H4 (cell line): ENCODE data around the gene TBC1D22A. TPM values are rescaled to one million over a fixed set of nuclear protein-coding genes. Genes with fewer than 3 reads are reported as not detected.
A peak's percentile ranks its signal among the peaks of the same experiment; 100 is the strongest.

ENCODE experiments used
- DNase-seq: peaks from one replicate; pipeline ENCODE4 v3.0.0-alpha.2; 2015; ENCODE audit warnings: low spot score
- total RNA-seq: library from RNA; depleted of rRNA; stranded (reverse); fragments of >200 nt; shearing (Covaris generic); gene quantifications from 2 replicates; pipeline ENCODE4 v1.2.3, GENCODE V29; 2014

TBC1D22A gene
- total RNA-seq, 1 experiment from 2014 or later: 8.6 TPM

DNA sequence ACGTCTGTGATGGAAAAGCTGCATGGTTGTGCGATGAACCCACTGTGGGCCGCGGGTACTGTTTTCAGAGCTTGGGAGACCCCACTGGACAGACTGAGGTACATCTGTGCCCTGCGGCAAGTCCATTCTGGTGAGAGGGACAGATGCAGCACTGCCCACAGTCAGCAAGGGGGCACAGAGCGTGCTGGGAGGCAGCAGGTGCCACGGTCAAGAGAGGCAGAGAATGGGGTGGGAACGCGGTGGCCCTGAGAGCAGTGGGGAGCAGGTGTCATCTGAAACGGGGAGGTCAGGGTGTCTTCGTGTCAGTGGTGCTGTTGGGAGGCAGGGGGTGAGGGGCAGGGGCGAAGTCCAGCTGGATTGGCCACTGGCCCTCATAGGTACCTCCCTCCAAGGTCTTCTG lies 32.0 kb downstream of the TBC1D22A start:
- DNase-seq: no peak

DNA sequence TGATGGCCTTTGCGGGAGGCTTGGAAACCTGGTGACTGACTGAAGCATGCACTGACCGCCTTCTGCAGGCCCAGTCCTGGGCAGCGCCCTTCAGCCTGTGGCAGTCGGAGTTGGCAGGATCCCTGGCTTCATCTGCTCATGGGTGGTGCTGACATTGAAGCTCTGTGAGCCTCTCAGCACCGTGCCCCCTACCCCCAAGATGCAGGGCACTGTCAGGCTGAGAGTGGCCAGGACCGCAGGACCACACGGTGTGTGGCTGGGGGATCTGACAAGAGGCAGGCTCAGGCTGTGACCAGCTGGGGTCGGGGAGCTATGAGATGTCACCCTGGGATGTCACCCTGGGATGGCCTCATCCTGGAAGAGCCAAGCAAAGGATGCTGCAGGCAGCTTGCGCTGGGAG lies 32.7 kb downstream of the TBC1D22A start:
- no peak for DNase-seq

DNA sequence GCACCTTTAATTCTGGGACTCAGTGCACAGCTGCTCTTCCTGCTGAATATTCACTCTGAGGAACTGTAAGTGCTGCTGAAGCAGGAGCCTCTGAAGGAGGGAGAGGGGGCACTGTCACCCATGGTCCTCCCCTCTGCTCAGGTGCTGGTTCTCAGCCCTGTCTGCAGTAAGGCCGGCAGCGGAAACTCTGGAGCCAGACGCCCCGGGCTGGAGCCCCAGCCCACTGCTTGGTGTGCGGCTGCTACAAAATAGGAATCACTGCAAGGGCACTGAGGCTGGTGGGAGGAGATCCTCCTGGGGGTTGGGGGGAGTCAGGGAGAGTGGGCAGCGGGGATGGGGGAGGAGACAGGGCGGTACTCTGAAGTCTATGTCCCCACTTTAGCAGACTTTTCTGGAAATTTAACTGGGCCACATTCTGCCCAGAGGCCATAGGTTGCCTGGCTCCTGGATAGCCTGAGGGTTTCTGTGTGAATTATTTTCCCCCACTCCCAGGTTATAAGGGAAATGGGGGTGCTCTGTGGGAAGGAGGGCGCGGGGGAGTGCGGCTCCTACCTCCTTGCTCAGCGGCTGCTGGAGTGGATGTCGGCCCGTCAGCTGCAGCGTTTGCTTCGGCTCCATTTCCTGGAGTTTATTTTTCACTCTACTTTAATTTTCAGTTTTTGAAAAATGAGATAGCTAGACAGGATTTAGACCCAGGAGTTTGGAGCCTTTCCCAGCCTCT lies 33.6 kb downstream of the TBC1D22A start:
- DNase-seq: no peak

DNA sequence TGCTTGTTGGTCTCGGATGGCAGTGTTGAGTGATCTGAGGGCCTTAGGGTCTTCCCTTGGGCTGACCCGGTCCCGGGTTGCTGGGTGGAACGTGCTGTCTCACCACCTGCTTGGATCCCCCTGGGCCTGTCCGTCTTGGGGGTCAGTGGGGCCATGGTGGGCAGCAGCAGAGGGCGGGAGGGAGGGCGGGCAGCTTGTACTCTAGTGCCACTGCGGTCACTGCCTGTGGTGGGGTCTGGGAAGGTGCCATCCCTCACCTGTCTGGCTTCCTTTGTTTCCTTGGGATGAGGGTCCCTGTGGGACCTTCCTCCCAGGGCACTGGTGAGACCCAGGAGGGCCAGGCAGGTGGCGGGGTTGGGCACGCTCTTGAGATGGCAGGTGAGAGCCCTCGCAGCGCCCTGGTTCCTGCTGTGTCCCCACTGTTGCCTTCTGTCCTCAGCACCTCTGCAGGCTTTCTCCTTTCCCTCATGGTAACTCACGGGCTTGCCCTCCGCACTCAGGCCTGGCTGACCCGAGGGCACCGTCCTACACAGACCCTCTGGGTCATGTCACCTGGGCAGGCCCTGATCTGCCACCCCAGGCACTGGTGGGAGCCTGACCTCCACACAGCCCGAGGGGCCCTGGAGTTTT lies 34.2 kb downstream of the TBC1D22A start:
- no peak for DNase-seq

DNA sequence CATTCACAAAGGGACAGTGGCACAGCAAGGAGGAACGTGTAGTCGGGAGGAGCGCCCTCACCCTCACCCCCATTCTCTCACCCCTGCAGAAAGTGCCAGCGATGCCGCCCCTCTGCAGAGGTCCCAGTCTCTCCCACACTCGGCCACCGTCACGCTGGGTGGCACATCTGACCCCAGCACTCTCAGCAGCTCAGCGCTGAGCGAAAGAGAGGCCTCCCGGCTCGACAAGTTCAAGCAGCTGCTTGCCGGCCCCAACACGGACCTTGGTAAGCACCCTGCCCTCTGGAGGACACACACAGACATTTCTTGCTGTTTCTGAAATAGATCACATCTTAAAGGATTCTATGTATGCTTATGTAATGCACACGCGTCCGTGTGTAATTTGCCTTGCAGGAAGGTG lies 34.9 kb downstream of the TBC1D22A start:
- DNase-seq: no peak

DNA sequence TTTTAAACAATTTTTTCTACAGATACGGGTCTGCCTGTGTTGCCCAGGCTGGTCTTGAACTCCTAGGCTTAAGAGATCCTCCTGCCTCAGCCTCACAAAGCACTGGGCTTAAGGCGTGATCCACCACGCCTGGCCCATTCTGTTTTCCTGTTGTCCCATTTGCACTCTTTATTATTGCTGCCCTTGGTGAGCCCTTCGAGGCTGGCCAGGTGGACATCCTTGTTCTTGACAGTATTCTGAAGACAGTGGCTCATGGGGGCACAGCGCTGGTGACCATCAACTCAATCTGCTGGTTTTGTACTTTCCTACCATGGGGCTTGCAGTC lies 35.6 kb downstream of the TBC1D22A start:
- DNase-seq: no peak

DNA sequence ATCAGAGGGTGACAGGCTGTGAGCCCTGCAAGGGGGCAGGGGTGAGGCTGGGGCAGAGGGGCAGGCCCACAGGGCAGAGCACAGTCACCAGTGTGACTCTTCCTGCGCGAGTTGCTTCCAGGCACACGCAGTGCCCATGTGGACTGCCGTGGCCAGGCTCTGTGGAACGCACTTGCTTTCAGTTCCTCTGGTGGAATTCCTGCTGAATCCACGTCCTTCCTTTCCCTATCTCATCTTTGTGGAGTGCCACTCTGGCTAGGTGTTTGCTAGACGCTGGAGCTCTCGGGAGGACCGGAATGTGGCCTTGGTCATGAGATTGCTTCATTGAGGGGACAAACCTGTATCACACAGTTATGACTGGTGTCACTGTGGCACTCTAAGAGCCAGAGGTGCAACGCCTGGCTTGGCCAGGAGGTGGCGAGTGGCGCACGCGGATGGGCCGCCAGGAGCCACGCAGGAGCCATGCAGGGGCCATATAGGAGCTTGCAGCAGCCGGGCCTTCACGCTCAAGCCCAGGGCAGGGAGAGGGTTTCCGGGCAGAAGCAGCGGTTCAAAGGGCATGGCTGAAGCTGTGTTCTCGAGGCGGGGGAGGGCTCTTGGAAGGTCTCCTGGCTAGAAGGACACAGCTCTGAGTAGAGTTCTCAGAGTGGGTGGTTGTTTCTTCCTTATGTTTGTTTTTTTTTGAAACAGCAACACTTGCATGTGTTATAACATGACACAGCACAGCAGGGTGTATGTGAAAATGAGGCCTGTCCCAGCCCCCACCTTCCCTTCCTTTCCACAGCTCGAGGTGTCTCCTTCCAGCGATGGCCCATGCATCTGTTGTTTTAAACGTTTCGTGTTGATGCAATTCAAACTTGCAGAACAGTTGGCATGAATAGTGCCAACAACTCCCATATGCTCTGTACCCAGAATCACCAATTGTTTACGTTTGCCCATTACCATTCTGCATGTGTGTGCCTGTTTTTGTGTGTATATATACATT lies 36.2 kb downstream of the TBC1D22A start:
- DNase-seq: peak; percentile 63

DNA sequence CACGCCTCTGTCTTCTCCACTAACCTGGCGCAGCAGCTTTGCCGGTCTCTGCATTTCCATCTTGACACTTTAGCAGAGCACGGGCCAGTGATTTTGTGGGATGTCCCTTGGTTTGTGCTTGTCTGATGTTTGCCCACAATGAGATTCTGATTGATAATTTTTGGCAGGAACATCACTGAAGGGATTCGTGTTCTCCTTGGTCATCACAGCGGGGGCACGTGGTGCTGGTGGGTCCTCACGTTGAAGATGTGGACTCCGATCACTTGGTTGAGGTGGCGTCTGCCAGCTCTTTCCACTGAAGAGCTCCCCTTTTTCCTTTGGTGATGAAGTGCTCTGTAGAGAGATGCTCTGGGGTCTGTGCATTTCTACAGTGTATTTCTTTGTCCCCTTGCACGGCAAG lies 37.2 kb downstream of the TBC1D22A start:
- no peak for DNase-seq

DNA sequence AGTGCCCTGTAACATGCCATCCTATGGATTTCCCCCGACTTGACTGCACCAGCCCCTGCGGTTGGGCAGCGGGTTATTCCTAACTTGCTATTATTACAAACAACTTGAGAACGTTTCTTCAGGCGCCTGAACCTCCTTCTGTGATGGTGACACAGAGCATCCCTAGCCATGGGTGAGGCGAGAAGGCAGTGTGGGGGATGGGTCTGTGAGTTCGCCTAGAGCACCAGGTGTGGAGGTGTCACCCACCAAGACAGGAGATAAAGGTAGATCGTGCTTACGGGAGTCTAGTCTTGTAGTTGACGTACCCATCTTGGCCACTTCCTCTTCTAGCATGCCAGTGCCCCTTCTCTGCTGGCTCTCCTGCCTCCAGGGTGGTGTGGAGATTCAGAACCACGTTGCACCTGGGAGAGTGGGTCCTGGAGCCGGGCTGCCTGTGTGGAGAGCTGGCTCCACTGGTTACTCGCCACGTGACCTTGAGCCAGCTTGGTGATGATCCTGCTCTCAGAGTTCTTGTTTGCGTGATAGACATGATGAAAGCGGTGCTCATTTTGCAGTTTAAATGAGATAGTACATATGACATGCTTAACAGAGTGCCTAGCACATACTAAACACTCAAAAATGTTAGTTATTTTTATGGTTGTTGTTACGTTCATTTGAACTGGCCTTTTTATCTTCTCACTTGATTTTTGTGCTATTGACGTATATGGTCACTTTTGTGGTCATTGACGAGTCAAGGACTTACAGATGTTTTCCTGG lies 37.8 kb downstream of the TBC1D22A start:
- DNase-seq: no peak

DNA sequence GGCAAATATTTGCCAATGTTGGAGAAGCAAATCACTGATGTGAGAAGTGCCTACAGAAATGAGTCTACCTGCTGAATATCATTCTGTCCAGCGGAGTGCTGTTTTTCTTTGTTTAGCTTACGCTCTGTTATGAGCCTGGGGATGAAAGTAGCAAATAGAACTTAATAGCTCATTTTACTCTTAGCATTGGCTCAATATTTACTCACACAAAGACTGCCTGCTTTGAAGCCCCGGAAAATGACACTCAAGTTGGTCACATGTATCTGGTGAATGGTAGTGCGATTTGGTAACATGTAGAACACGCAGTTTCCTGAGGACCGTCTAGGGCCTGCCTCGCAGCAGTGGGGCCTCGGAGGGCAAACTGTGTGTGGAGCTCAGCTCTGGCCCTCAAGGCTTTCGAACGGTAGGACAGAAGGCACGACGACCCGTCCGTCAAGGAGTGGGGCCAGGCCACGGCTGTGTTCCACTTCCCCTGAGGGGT lies 38.9 kb downstream of the TBC1D22A start:
- no peak for DNase-seq

DNA sequence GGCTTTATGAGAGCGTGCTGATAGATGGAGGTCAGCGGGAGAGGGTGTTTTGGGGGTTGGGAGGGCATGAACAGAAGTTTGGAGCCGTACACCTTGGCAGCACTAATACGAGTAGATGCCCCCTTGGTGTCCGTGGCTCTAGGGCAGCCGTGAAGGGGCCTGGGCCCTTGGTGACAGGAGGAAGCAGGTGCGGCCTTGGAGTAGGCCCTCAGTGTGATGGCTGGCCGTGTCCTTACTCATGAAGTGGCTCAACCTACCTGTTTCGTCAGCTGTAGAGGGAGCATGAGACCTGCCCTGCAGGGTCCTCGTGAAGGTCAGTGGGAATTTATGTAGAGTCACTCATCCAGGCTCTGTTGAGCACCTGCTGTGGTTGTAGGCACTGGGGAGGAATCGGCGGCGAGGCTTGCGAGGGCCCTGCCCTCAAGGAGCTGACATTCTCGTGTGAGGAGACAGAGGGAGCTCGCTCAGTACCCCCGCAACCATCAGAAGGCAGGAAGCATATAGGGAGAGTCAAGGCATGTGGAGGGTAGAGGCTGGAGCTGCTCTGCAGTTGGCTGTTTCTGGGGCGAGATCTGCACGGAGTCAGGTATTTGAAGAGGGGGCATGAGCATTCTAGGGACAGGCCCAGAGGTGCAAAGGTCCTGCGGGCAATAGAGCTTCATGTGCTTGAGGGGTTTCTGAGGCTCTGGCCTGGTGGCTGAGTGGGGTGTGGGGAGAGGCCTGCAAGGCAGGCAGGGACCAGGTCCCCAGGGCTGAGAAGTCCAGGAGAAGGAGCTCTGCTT lies 39.6 kb downstream of the TBC1D22A start:
- DNase-seq: no peak

DNA sequence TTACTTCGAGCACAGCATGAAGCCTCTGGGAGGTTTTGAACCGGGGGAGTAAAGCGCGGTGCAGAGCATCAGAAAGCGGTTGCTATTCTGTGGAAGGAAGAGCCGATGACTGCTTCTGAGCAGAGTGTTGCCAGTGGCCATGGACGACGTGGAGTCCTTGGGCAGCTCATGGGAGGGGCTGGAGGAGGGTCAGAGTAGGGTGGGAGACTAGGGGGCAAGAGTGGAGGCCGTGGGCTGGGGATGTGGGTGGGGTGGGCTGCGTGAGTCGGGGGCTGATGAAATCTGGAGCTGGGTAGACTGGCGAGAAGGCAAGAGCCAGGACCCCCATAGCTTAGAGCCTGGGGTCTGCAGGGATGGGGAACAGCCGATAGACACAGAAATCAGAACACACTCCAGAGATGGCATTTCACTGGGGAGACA lies 40.2 kb downstream of the TBC1D22A start:
- DNase-seq: no peak

DNA sequence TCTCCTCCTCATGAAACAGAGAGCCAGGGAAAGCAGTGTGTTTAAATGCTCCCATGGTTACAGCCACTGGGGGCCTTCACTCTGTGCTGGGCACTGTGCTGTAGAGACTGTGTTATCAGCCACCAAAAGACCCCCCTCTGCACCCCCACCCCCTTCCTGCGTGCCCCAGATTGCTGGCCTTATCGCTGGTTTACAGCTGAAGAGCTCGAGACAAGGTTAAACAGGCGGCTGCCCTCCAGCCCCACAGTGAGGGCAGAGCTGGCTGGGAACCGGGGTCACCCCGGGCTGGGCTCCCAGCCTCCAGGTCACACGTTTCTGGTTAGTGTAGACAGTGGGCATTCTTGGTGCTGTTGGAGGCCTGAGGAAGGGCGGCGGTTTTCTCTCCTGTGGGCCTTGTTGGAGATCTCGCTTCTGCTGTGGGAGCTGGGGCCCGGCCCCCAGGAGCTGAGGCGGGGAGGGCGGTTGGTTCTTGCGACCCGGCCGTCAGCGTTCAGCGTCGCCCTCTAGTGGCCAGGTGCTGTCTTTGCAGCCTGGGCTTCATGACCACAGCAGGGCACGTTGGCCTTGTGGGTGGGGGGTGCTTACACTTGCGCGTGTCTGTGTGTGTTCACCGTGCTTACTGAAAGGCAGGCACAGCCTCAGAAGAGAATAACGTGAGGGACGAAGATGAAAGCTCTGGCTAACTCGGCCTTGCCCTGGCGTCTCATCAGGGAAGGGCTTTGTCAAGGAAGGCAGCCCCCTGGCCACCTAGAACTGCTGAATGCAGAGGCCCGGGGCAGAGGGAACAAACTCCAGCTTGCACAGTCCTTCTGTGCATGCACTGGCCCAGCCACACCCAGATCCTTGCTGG lies 40.8 kb downstream of the TBC1D22A start:
- peak; percentile 26 for DNase-seq

DNA sequence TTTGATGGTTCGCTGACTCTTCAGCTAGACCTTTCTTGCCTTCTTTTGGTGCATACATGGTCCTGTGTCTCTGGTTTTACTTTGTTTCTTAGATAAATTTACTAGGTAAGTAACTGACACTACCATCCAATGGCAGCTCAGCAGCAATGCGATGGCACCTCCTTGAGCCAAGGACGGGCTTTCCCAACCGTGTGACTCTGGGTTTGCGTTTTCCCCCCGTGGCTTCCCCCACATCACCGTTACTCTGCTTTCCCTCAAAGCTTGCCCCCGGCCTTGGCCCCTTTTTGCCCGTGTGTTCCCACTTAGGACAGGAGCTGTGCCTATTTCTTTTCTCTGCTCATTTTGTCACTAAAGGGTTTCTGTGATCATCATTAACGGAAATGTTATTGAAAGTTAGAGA lies 41.5 kb downstream of the TBC1D22A start:
- no peak for DNase-seq

DNA sequence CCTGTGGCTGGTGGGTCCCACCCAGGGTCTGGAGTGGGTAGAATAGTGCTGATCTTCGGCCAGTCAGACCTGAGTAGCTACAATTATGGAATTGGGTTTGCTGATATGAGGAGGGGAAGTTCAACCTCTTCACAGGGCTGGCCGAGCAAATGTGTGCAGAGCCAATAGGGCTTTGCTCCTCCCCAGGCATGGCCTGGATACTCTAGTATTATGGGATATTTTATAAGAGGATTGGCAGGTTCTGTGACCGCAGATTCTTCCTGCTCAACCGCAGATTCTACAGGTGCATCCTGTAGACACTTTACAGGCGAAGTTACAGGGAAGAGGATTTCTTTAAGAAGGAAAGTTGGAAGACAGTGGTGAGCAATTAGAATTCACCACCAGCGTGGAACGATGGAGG lies 44.3 kb downstream of the TBC1D22A start:
- no peak for DNase-seq

DNA sequence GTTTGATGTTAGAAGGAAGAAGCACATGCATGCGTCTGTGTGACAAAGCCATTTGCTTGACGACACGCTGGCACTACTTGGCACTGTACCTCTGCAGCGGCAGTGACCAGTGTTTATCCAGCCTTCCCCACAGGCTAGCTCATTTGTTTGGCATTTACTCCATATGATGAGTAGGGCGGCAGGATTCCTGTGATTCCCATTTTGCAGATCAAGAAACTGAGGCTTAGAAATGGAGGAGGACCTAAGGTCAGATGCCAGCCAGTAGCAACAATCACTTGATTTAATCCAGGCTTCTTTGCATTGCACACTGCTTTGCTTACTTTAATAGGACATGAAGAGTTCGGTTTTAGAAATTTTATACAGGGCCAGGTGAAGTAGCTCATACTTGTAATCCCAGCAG lies 45.0 kb downstream of the TBC1D22A start:
- DNase-seq: no peak

DNA sequence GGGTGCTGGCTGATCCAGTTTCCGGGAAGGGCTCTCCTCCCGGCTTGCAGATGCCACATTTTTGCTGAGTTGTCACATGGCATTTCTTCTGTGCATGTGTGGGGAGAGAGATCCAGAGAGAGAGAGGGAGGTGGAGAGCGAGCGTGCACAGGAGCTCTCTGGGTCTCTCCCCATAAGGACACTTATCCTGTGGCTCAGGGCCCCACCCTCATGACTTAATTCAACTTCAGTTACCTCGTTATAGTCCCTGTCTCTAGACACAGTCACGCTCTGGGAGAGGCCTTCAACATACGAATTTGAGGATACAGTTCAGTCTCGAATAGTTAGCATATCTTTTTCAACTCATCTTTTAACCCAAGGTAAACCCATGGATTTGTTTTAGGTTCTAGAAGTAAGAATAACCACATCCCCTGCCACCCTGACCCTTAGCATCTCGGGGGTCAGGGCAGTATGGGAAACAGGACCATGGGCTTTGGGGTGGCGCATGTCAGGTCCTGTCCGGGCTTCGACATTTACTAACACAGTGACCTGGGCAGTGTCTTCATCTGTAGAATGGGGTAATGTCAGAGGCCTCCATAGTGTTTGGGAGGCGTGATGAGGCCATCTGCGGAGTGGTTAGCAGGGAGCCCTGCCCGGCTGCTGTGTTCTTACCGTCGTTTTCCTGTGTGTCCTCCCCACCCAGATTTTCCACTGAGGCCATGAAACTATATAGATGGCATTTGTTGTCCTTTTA lies 46.9 kb downstream of the TBC1D22A start:
- DNase-seq: no peak

DNA sequence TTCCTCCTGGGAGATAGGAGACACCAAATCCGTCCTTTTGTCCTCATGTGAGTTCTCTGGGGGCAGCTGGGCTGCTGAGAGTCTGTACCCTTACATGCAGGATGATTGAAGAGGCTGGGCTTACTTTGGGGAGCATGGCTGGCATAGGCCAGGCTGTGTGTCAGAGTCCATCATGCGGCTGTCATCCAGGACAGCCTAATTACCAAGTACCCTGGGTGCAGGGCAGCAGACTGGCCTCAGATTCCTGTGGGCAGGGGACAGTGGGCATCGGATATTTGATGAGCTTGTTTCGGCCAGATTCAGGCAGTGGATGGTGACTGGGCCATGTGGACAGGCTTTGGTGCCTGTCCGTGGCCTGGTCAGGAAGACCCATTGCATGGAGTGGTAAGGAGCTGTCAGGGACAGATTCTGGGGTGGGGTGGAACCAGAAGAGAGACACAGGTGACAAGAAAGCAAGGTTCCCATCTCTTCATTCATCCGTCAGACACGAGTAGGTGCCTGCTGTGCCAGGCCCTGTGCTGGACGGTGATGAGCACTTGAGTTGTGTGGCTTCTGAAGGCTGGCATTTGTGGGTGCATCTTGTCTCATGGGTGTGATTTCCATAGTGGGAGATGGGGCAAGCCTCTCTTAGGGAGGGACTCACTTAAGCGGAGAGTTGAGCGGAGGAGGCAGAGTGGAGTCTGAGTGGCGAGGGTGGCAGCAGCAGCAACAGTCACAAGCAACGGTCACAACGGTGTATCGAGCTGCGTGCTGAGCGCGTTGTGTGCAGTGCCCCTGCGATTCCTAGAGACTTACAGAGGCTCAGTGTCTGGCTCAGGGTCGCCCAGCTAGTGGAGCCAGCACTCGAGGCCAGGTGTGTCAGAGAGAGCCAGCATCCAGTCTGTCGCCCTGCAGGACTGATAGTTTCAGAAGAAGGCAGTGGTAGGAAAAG lies 48.7 kb downstream of the TBC1D22A start:
- DNase-seq: no peak
